HEK293 (cell line): Measurements from ENCODE around the gene GJC3.
A peak's percentile ranks its signal among the peaks of the same experiment; 100 is the strongest.

ENCODE experiments used
- CTCF ChIA-PET: fragments of 350-600 bp; formaldehyde crosslinking; extraction: SDS; loops from one replicate; lab custom pipeline; 2021; ENCODE audit warnings: antibody characterized with exemption; lab: Yijun Ruan, JAX
- POLR2A ChIA-PET: fragments of 300-600 bp; formaldehyde crosslinking; extraction: SDS; loops from one replicate; lab custom pipeline; 2020; ENCODE audit warnings: antibody characterized with exemption, inconsistent platforms; lab: Yijun Ruan, JAX
- H3K27ac ChIP-seq: fragments of 200-500 bp; sonication (Bioruptor generic); 2 replicates; pipeline ENCODE4 v1.5.1; 2014; ENCODE audit warnings: low read depth, low read length, control low read depth, inconsistent platforms; ENCODE audit errors: extremely low read depth
- H3K36me3 ChIP-seq, 2 experiments: fragments of 200-500 bp in 1 of 2; sonication (Bioruptor generic) in 1 of 2; 1 replicate in 1 of 2; 2 replicates in 1 of 2; pipeline ENCODE4 v1.5.1; 2014 to 2017; ENCODE audit warnings: inconsistent platforms in 2 of 2, low read length in 2 of 2; ENCODE audit not compliant: control insufficient read depth in 2 of 2, insufficient read depth in 1 of 2
- H3K4me1 ChIP-seq: fragments of 200-500 bp; sonication (Bioruptor generic); 2 replicates; pipeline ENCODE4 v1.5.1; 2014; ENCODE audit warnings: mild to moderate bottlenecking, low read length, inconsistent platforms; ENCODE audit not compliant: control insufficient read depth, insufficient read depth
- H3K4me3 ChIP-seq: 2 replicates; pipeline ENCODE4 v1.5.1; 2011; ENCODE audit warnings: low read depth, mild to moderate bottlenecking, control low read depth, low read length, moderate library complexity
- H3K9me3 ChIP-seq: fragments of 200-500 bp; sonication (Bioruptor generic); 2 replicates; pipeline ENCODE4 v1.5.1; 2014; ENCODE audit warnings: low read depth, low read length, inconsistent platforms; ENCODE audit not compliant: control insufficient read depth, insufficient read depth
- EGR2 ChIP-seq: fragments of 450-650 bp; formaldehyde crosslinking; IDR thresholded peaks from 2 replicates; pipeline ENCODE4 v1.5.1; 2016; ENCODE audit warnings: low read depth, missing biosample characterization, missing genetic modification characterization
- GLI2 ChIP-seq: fragments of 450-650 bp; formaldehyde crosslinking; IDR thresholded peaks from 2 replicates; pipeline ENCODE4; 2017; ENCODE audit warnings: missing biosample characterization, missing genetic modification characterization, low read depth, borderline replicate concordance
- KLF10 ChIP-seq: fragments of 450-650 bp; IDR thresholded peaks from 2 replicates; pipeline ENCODE4 v1.5.1; 2018; ENCODE audit warnings: missing biosample characterization, mild to moderate bottlenecking, missing genetic modification characterization
- KLF16 ChIP-seq: fragments of 450-650 bp; formaldehyde crosslinking; IDR thresholded peaks from 2 replicates; pipeline ENCODE4 v1.5.1; 2017; ENCODE audit warnings: missing biosample characterization, missing genetic modification characterization
- KLF7 ChIP-seq: fragments of 450-650 bp; formaldehyde crosslinking; IDR thresholded peaks from 2 replicates; pipeline ENCODE4 v1.5.1; 2016; ENCODE audit warnings: missing biosample characterization, missing genetic modification characterization, borderline replicate concordance
- SCRT2 ChIP-seq: fragments of 450-650 bp; formaldehyde crosslinking; IDR thresholded peaks from 2 replicates; pipeline ENCODE4 v1.5.1; 2016; ENCODE audit warnings: missing biosample characterization, missing genetic modification characterization
- SETDB1 ChIP-seq: IDR thresholded peaks from one replicate; pipeline ENCODE4 v1.6.1; 2017; ENCODE audit warnings: mild to moderate bottlenecking, low read length, moderate library complexity, mixed read lengths; ENCODE audit not compliant: insufficient read length
- ZBTB21 ChIP-seq: fragments of 450-650 bp; formaldehyde crosslinking; IDR thresholded peaks from 2 replicates; pipeline ENCODE4 v1.5.1; 2017; ENCODE audit warnings: missing biosample characterization, missing genetic modification characterization
- ZFP37 ChIP-seq: fragments of 450-650 bp; formaldehyde crosslinking; IDR thresholded peaks from 2 replicates; pipeline ENCODE4 v1.5.1; 2016; ENCODE audit warnings: missing biosample characterization, missing genetic modification characterization
- ZFP69B ChIP-seq: fragments of 450-650 bp; formaldehyde crosslinking; IDR thresholded peaks from 2 replicates; pipeline ENCODE4 v1.5.1; 2016; ENCODE audit warnings: missing biosample characterization, missing genetic modification characterization
- ZNF10 ChIP-seq: fragments of 450-650 bp; formaldehyde crosslinking; IDR thresholded peaks from 2 replicates; pipeline ENCODE4 v1.5.1; 2017; ENCODE audit warnings: missing biosample characterization, missing genetic modification characterization
- ZNF133 ChIP-seq: fragments of 450-650 bp; formaldehyde crosslinking; IDR thresholded peaks from 2 replicates; pipeline ENCODE4 v1.5.1; 2016; ENCODE audit warnings: missing biosample characterization, missing genetic modification characterization
- ZNF138 ChIP-seq: fragments of 450-650 bp; formaldehyde crosslinking; IDR thresholded peaks from 2 replicates; pipeline ENCODE4 v1.5.1; 2016; ENCODE audit warnings: missing biosample characterization, missing genetic modification characterization, borderline replicate concordance
- ZNF140 ChIP-seq: fragments of 450-650 bp; formaldehyde crosslinking; IDR thresholded peaks from 2 replicates; pipeline ENCODE4 v1.5.1; 2016; ENCODE audit warnings: missing biosample characterization, missing genetic modification characterization
- ZNF19 ChIP-seq: fragments of 450-650 bp; formaldehyde crosslinking; IDR thresholded peaks from 2 replicates; pipeline ENCODE4; 2016; ENCODE audit warnings: missing biosample characterization, missing genetic modification characterization, low read depth
- ZNF37A ChIP-seq: fragments of 450-650 bp; IDR thresholded peaks from 2 replicates; pipeline ENCODE4 v1.5.1; 2018; ENCODE audit warnings: missing biosample characterization, missing genetic modification characterization
- ZNF394 ChIP-seq: fragments of 450-650 bp; formaldehyde crosslinking; IDR thresholded peaks from 2 replicates; pipeline ENCODE4 v1.5.1; 2016; ENCODE audit warnings: missing biosample characterization, missing genetic modification characterization, mild to moderate bottlenecking, moderate library complexity, borderline replicate concordance
- ZNF404 ChIP-seq: fragments of 450-650 bp; formaldehyde crosslinking; IDR thresholded peaks from 2 replicates; pipeline ENCODE4 v1.5.1; 2017; ENCODE audit warnings: missing biosample characterization, missing genetic modification characterization
- ZNF48 ChIP-seq: fragments of 450-650 bp; formaldehyde crosslinking; IDR thresholded peaks from 2 replicates; pipeline ENCODE4 v1.5.1; 2016; ENCODE audit warnings: missing biosample characterization, missing genetic modification characterization
- ZNF548 ChIP-seq: fragments of 450-650 bp; formaldehyde crosslinking; IDR thresholded peaks from 2 replicates; pipeline ENCODE4 v1.5.1; 2016; ENCODE audit warnings: missing biosample characterization, missing genetic modification characterization
- ZNF560 ChIP-seq: fragments of 450-650 bp; formaldehyde crosslinking; IDR thresholded peaks from 2 replicates; pipeline ENCODE4 v1.5.1; 2017; ENCODE audit warnings: missing biosample characterization, missing genetic modification characterization, borderline replicate concordance
- ZNF561 ChIP-seq: fragments of 450-650 bp; IDR thresholded peaks from 2 replicates; pipeline ENCODE4 v1.5.1; 2018; ENCODE audit warnings: missing biosample characterization, missing genetic modification characterization, borderline replicate concordance
- ZNF571 ChIP-seq: fragments of 450-650 bp; formaldehyde crosslinking; IDR thresholded peaks from 2 replicates; pipeline ENCODE4 v1.5.0; 2017; ENCODE audit warnings: missing biosample characterization, missing genetic modification characterization
- ZNF600 ChIP-seq: fragments of 450-650 bp; formaldehyde crosslinking; IDR thresholded peaks from 2 replicates; pipeline ENCODE4 v1.5.1; 2016; ENCODE audit warnings: missing biosample characterization, missing genetic modification characterization
- ZNF76 ChIP-seq: fragments of 450-650 bp; formaldehyde crosslinking; IDR thresholded peaks from 2 replicates; pipeline ENCODE4; 2016; ENCODE audit warnings: low read depth, missing biosample characterization, missing genetic modification characterization, borderline replicate concordance
- ZXDB ChIP-seq: fragments of 450-650 bp; formaldehyde crosslinking; IDR thresholded peaks from 2 replicates; pipeline ENCODE4 v1.5.1; 2016; ENCODE audit warnings: missing biosample characterization, missing genetic modification characterization
- TF ChIP-seq, protein P1 (sequence below): fragments of 450-650 bp; formaldehyde crosslinking; IDR thresholded peaks from 2 replicates; pipeline ENCODE4 v1.5.1; 2016; ENCODE audit warnings: missing biosample characterization, missing genetic modification characterization, borderline replicate concordance
- TF ChIP-seq, protein P2 (sequence below): fragments of 450-650 bp; formaldehyde crosslinking; IDR thresholded peaks from 2 replicates; pipeline ENCODE4 v1.5.1; 2016; ENCODE audit warnings: missing biosample characterization, missing genetic modification characterization
- TF ChIP-seq, protein P3 (sequence below): fragments of 450-650 bp; formaldehyde crosslinking; IDR thresholded peaks from 2 replicates; pipeline ENCODE4 v1.5.1; 2016; ENCODE audit warnings: missing biosample characterization, missing genetic modification characterization

Gene GJC3

DNA sequence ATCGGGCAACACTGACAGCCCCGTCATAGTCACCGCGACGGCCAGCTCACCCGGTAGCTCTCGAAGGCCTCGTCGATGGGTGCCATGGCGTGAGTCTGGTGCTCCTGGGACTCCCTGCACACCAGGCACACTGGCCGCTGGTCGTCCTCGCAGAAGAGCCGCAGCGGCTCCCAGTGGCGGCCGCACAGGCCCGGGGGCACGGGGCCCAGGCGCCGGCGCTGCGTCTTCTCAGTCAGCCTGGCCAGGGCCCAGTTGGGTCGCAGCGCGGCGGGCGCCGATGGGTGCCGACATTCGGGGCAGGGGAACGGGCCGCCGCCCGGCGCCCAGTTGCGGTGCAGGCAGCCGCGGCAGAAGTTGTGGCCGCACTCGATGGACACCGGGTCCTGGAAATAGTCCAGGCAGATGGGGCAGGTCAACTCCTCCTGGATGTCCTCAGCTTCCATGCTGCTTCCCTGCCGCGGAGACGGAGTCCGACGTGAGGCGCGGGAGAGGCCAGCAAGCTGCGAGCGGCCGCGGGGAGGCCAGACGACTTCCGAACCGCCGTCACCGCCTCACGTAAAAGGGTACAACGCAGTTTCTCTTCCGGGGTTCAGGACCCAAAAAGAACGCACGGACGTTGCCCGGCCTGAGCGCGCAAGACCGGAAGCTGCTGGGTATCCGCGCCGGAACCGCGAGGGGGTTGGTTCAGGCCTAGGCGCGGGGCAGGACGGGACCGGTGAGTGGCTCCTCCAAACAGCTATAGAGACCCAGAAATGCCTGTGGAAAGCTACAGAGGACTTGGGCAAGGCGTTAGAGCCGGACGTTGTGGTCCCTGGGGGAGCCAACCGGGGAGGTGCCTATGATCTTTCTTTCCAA, 10.2 kb downstream of the GJC3 start, which contains the start of gene TRIM4:
Gene TRIM4 (minus strand): TSS at position 572 of the 855 bp plus-strand sequence. CDS start 129 bp downstream, at position 443.
- Histone ChIP-seq H3K9me3 (no peaks in the 10 kb centered on the region), H3K27ac (peak within 1 kb of the TSS; percentile 79), H3K36me3 (peaks cover 5 to 17% of the 10 kb centered on the region in 2 experiments), H3K4me3 (peak within 1 kb of the TSS; percentile 79), H3K4me1 (0 out of 2 replicates have a peak, but pooled peaks cover 2% of the 10 kb centered on the region)
- ChIA-PET CTCF (interaction anchor here (0.6 to 2.3 kb wide), 13 partner anchors 8 to 1486 kb away, joined by 3 to 6 read pairs (median 4); no protein-coding TSS in a partner anchor), POLR2A (interaction anchor here (0.5 to 2.9 kb wide), 13 partner anchors 9 to 419 kb away, joined by 3 to 12 read pairs (median 4); partner anchors contain the start of genes AP4M1, GJC3, MCM7 and ZKSCAN1)
- peak; percentile 73; the same call in 1 of the 2 replicates for TF ChIP-seq KLF16 (tag by site-specific recombination)
- no peak for TF ChIP-seq GLI2
- TF ChIP-seq ZNF394 (tag by site-specific recombination), result no peak
- TF ChIP-seq ZBTB21 (tag by site-specific recombination), result peak; percentile 73
- no peak for TF ChIP-seq ZFP69B
- no peak for TF ChIP-seq ZNF571 (tag by site-specific recombination)
- no peak for TF ChIP-seq KLF10
- TF ChIP-seq KLF7 (tag by site-specific recombination), result no peak
- peak; percentile 78 for TF ChIP-seq ZXDB
- TF ChIP-seq ZNF561, result peak; percentile 80; the same call in 1 of the 2 replicates
- TF ChIP-seq EGR2 (tag by site-specific recombination), result no peak
- TF ChIP-seq ZNF37A (tag by site-specific recombination), result no peak
- TF ChIP-seq ZNF48 (tag by site-specific recombination), result no peak
- TF ChIP-seq ZNF560, result no peak
- TF ChIP-seq, protein P1, sequence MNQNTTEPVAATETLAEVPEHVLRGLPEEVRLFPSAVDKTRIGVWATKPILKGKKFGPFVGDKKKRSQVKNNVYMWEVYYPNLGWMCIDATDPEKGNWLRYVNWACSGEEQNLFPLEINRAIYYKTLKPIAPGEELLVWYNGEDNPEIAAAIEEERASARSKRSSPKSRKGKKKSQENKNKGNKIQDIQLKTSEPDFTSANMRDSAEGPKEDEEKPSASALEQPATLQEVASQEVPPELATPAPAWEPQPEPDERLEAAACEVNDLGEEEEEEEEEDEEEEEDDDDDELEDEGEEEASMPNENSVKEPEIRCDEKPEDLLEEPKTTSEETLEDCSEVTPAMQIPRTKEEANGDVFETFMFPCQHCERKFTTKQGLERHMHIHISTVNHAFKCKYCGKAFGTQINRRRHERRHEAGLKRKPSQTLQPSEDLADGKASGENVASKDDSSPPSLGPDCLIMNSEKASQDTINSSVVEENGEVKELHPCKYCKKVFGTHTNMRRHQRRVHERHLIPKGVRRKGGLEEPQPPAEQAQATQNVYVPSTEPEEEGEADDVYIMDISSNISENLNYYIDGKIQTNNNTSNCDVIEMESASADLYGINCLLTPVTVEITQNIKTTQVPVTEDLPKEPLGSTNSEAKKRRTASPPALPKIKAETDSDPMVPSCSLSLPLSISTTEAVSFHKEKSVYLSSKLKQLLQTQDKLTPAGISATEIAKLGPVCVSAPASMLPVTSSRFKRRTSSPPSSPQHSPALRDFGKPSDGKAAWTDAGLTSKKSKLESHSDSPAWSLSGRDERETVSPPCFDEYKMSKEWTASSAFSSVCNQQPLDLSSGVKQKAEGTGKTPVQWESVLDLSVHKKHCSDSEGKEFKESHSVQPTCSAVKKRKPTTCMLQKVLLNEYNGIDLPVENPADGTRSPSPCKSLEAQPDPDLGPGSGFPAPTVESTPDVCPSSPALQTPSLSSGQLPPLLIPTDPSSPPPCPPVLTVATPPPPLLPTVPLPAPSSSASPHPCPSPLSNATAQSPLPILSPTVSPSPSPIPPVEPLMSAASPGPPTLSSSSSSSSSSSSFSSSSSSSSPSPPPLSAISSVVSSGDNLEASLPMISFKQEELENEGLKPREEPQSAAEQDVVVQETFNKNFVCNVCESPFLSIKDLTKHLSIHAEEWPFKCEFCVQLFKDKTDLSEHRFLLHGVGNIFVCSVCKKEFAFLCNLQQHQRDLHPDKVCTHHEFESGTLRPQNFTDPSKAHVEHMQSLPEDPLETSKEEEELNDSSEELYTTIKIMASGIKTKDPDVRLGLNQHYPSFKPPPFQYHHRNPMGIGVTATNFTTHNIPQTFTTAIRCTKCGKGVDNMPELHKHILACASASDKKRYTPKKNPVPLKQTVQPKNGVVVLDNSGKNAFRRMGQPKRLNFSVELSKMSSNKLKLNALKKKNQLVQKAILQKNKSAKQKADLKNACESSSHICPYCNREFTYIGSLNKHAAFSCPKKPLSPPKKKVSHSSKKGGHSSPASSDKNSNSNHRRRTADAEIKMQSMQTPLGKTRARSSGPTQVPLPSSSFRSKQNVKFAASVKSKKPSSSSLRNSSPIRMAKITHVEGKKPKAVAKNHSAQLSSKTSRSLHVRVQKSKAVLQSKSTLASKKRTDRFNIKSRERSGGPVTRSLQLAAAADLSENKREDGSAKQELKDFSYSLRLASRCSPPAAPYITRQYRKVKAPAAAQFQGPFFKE, result no peak
- TF ChIP-seq ZNF133 (tag by site-specific recombination), result no peak
- TF ChIP-seq ZNF600 (tag by site-specific recombination), result peak; percentile 78
- TF ChIP-seq, protein P2, sequence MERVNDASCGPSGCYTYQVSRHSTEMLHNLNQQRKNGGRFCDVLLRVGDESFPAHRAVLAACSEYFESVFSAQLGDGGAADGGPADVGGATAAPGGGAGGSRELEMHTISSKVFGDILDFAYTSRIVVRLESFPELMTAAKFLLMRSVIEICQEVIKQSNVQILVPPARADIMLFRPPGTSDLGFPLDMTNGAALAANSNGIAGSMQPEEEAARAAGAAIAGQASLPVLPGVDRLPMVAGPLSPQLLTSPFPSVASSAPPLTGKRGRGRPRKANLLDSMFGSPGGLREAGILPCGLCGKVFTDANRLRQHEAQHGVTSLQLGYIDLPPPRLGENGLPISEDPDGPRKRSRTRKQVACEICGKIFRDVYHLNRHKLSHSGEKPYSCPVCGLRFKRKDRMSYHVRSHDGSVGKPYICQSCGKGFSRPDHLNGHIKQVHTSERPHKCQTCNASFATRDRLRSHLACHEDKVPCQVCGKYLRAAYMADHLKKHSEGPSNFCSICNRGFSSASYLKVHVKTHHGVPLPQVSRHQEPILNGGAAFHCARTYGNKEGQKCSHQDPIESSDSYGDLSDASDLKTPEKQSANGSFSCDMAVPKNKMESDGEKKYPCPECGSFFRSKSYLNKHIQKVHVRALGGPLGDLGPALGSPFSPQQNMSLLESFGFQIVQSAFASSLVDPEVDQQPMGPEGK, result peak; percentile 32; the same call in 1 of the 2 replicates
- TF ChIP-seq ZNF140 (tag by site-specific recombination), result no peak
- TF ChIP-seq ZNF76 (tag by site-specific recombination), result peak; percentile 89
- TF ChIP-seq ZNF19 (tag by site-specific recombination), result no peak
- TF ChIP-seq SETDB1, result no peak
- TF ChIP-seq SCRT2 (tag by site-specific recombination), result no peak
- TF ChIP-seq, protein P3, sequence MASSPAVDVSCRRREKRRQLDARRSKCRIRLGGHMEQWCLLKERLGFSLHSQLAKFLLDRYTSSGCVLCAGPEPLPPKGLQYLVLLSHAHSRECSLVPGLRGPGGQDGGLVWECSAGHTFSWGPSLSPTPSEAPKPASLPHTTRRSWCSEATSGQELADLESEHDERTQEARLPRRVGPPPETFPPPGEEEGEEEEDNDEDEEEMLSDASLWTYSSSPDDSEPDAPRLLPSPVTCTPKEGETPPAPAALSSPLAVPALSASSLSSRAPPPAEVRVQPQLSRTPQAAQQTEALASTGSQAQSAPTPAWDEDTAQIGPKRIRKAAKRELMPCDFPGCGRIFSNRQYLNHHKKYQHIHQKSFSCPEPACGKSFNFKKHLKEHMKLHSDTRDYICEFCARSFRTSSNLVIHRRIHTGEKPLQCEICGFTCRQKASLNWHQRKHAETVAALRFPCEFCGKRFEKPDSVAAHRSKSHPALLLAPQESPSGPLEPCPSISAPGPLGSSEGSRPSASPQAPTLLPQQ (tag by site-specific recombination), result peak; percentile 65; the same call in 1 of the 2 replicates
- TF ChIP-seq ZNF548 (tag by site-specific recombination), result no peak
- peak; percentile 35; the same call in 1 of the 2 replicates for TF ChIP-seq ZNF10 (tag by site-specific recombination)
- no peak for TF ChIP-seq ZNF138 (tag by site-specific recombination)
- TF ChIP-seq ZFP37 (tag by site-specific recombination), result peak; percentile 71; the same call in 1 of the 2 replicates
- TF ChIP-seq ZNF404 (tag by site-specific recombination), result no peak
